SK-N-SH treated with all-trans-retinoic acid at 6 μM for 48 hours (cell line): ENCODE measurements around the gene PPP3CA.

Experiments used
- OSR1 ChIP-seq: fragments of 250-450 bp; sonication (Bioruptor Pico); IDR thresholded peaks from 2 replicates; pipeline ENCODE4 v1.8.0; 2022; ENCODE audit warnings: moderate library complexity, mild to moderate bottlenecking, inconsistent platforms
- RARB ChIP-seq: fragments of 250-450 bp; sonication (Bioruptor Pico); IDR thresholded peaks from 2 replicates; pipeline ENCODE4 v1.8.0; 2021; ENCODE audit warnings: mild to moderate bottlenecking, moderate library complexity
- TOX ChIP-seq: fragments of 250-450 bp; sonication (Bioruptor Pico); IDR thresholded peaks from 2 replicates; pipeline ENCODE4 v1.8.0; 2021; ENCODE audit warnings: mild to moderate bottlenecking, moderate library complexity, borderline replicate concordance
- ZNF70 ChIP-seq: fragments of 450-650 bp; formaldehyde crosslinking; IDR thresholded peaks from 2 replicates; pipeline ENCODE4 v1.5.0; 2020; ENCODE audit warnings: mild to moderate bottlenecking, moderate library complexity
- TF ChIP-seq, protein P1 (sequence below): fragments of 250-450 bp; sonication (Bioruptor Pico); IDR thresholded peaks from 2 replicates; pipeline ENCODE4 v1.8.0; 2020; ENCODE audit warnings: mild to moderate bottlenecking, moderate library complexity, borderline replicate concordance
- TF ChIP-seq, protein P2 (sequence below): fragments of 250-450 bp; sonication (Bioruptor Pico); IDR thresholded peaks from 2 replicates; pipeline ENCODE4 v1.5.0; 2020; ENCODE audit warnings: mild to moderate bottlenecking, moderate library complexity

DNA sequence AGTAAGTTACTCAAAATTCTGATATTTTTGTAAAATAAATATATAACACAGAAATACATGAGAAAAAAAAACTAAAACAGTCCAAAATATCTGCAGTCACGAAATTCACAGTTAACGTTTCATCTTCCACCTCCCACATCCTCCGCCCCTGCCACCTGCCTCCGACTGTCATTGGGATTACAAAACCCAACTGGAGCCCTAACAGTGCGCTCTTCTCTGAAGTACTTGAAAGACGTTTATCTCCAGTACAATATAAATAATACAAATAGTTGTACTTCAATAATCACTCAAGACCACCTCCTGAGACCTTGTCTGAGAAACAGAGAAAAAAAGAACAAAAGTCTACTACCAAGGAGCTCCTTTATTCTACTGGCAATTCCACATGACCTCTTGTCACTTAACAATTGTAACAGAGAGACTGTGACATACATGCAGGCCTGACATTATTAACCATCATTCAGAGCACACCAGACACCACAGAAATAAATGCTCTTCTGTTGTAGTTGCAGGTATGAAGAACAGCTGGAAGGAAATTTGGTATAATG is 280.6 kb downstream of the PPP3CA start:
- TF ChIP-seq, protein P1, sequence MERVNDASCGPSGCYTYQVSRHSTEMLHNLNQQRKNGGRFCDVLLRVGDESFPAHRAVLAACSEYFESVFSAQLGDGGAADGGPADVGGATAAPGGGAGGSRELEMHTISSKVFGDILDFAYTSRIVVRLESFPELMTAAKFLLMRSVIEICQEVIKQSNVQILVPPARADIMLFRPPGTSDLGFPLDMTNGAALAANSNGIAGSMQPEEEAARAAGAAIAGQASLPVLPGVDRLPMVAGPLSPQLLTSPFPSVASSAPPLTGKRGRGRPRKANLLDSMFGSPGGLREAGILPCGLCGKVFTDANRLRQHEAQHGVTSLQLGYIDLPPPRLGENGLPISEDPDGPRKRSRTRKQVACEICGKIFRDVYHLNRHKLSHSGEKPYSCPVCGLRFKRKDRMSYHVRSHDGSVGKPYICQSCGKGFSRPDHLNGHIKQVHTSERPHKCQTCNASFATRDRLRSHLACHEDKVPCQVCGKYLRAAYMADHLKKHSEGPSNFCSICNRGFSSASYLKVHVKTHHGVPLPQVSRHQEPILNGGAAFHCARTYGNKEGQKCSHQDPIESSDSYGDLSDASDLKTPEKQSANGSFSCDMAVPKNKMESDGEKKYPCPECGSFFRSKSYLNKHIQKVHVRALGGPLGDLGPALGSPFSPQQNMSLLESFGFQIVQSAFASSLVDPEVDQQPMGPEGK (CRISPR knock-in tag): no peak
- TF ChIP-seq OSR1 (CRISPR knock-in tag) (no peak), RARB (CRISPR knock-in tag) (no peak), ZNF70 (no peak), TOX (CRISPR knock-in tag) (no peak)
- TF ChIP-seq, protein P2, sequence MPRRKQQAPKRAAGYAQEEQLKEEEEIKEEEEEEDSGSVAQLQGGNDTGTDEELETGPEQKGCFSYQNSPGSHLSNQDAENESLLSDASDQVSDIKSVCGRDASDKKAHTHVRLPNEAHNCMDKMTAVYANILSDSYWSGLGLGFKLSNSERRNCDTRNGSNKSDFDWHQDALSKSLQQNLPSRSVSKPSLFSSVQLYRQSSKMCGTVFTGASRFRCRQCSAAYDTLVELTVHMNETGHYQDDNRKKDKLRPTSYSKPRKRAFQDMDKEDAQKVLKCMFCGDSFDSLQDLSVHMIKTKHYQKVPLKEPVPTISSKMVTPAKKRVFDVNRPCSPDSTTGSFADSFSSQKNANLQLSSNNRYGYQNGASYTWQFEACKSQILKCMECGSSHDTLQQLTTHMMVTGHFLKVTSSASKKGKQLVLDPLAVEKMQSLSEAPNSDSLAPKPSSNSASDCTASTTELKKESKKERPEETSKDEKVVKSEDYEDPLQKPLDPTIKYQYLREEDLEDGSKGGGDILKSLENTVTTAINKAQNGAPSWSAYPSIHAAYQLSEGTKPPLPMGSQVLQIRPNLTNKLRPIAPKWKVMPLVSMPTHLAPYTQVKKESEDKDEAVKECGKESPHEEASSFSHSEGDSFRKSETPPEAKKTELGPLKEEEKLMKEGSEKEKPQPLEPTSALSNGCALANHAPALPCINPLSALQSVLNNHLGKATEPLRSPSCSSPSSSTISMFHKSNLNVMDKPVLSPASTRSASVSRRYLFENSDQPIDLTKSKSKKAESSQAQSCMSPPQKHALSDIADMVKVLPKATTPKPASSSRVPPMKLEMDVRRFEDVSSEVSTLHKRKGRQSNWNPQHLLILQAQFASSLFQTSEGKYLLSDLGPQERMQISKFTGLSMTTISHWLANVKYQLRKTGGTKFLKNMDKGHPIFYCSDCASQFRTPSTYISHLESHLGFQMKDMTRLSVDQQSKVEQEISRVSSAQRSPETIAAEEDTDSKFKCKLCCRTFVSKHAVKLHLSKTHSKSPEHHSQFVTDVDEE (CRISPR knock-in tag): no peak
